Kidney (tissue), 14 donors: ENCODE measurements around the gene SULF2. TPM values are rescaled to one million over a fixed set of nuclear protein-coding genes. Genes with fewer than 3 reads are reported as not detected.

Experiments used
- DNase-seq, 5 donors: peaks; one replicate each; pipeline ENCODE4 v3.0.0-alpha.2; 2013 to 2020
- FAIRE-seq: peaks from 2 replicates; lab custom pipeline; 2012; peaks lifted over from hg19 to GRCh38; lab: Jason Lieb, UNC
- H3K27ac ChIP-seq, 2 donors: one replicate each; pipeline ENCODE4 v1.7.0; 2013; ENCODE audit warnings: low read depth in 2 of 2, low read length in 2 of 2, inconsistent platforms in 1 of 2
- H3K27me3 ChIP-seq: one replicate; pipeline ENCODE4 v1.7.1; 2013; ENCODE audit warnings: low read length, inconsistent platforms; ENCODE audit not compliant: control insufficient read depth, insufficient read depth
- H3K36me3 ChIP-seq, 3 donors: one replicate each; pipeline versions ENCODE4 v1.7.0 to v1.7.1; 2013; ENCODE audit warnings: low read length in 3 of 3, control low read depth in 1 of 3, inconsistent platforms in 1 of 3; ENCODE audit not compliant: insufficient read depth in 3 of 3, control insufficient read depth in 2 of 3
- H3K4me1 ChIP-seq, 3 donors: one replicate each; pipeline versions ENCODE4 v1.7.0 to v1.7.1; 2013; ENCODE audit warnings: low read length in 3 of 3, inconsistent platforms in 1 of 3, low read depth in 1 of 3; ENCODE audit not compliant: control insufficient read depth in 2 of 3, insufficient read depth in 2 of 3
- H3K4me3 ChIP-seq, 3 donors: one replicate each; pipeline versions ENCODE4 v1.7.0 to v1.8.1; 2013; ENCODE audit warnings: low read length in 3 of 3, control low read depth in 1 of 3, inconsistent platforms in 1 of 3
- H3K9ac ChIP-seq, 3 donors: one replicate each; pipeline versions ENCODE4 v1.7.0 to v1.7.1; 2013; ENCODE audit warnings: low read length in 3 of 3, control low read depth in 1 of 3, inconsistent platforms in 1 of 3
- H3K9me3 ChIP-seq, 3 donors: one replicate each; pipeline versions ENCODE4 v1.7.0 to v1.7.1; 2013; ENCODE audit warnings: low read length in 3 of 3, control low read depth in 1 of 3, inconsistent platforms in 1 of 3; ENCODE audit not compliant: control insufficient read depth in 2 of 3, insufficient read depth in 1 of 3
- intact Hi-C: fragments of 100-400 bp; cut with DNase I; formaldehyde crosslinking; loops from one replicate; pipeline ENCODE4 v1.11.1; 2022
- polyA plus RNA-seq: library from polyadenylated mRNA; stranded (reverse); fragments of 350-450 nt; fragmentation: Illumina TruSeq; extraction: RNeasy Lipid Tissue Mini Kit (QIAGEN cat#74804); gene quantifications from one replicate; pipeline ENCODE4 v1.2.3, GENCODE V29; 2014; ENCODE audit warnings: low read depth, low replicate concordance; ENCODE audit not compliant: insufficient read depth
- total RNA-seq: library from RNA; stranded (reverse); fragmentation: NEBNext Ultra II Directional; extraction: Animal tissue kit (Norgen Biotek cat#: 25700); gene quantifications from one replicate; pipeline ENCODE4 v1.2.1, GENCODE V29; 2021
- TF ChIP-seq, protein P1 (sequence below): IDR thresholded peaks from 3 replicates; pipeline ENCODE4 v1.5.1; 2012; ENCODE audit warnings: mild to moderate bottlenecking, moderate library complexity, borderline replicate concordance; ENCODE audit not compliant: insufficient read depth; ENCODE audit errors: extremely low read depth
- donor health status: control.
- donor health status: control.
- donor health status: control.
- donor health status: control.
- donor health status: control.
- donor health status: DM: yes; HTN: yes; CAD: no.
- donor health status: Normal renal cell carcinoma (clear cell type).

SULF2 gene
- total and polyA plus RNA-seq, 2 donors from 2014 or later = 85.1 to 257 TPM

DNA sequence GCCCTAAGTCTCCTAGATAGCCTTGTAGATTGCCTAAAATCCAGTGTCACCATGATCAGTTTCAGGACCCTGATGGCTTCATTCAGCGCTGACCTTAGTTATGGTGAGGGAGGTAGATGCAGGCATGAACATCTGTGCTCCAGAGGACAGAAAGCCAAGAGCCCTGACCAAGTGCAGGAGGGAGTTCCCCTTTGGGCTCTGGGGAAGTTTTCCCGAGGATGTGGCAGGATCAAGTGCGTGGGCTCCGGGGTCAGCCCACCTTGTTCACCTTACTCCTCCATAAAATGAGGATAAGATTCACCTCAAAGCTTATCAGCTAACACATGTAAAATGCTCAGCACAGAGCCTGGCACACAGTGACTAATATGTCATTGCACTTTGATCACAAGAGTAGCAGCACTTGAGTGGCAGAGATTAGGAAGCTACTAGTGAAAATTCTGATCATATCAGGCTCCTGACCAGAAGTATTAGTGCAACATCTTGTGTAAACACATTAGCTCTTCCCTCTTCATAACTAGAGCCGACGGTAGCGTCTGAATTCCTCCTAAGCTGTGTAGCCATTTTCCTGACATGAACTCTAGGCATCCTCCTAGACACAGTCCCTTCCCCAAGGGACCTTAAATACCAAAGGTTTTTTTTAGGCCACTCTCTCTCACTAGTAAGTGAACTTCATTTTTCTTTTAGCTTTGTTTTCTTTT is 125.2 kb downstream of the SULF2 start:
- DNase-seq (no peak), FAIRE-seq (no peak)
- no peak overlapping the region for H3K27ac ChIP-seq
- H3K36me3 ChIP-seq = peaks cover 0 to 30% (median 8%) of the 10 kb centered on the region in 3 donors
- intact Hi-C loops = no loop called here
- H3K4me1 ChIP-seq = peaks cover 0 to 2% (median 0%) of the 10 kb centered on the region in 3 donors
- no peak overlapping the region for H3K4me3 ChIP-seq
- no peaks in the 10 kb centered on the region for H3K27me3 ChIP-seq
- TF ChIP-seq, protein P1, sequence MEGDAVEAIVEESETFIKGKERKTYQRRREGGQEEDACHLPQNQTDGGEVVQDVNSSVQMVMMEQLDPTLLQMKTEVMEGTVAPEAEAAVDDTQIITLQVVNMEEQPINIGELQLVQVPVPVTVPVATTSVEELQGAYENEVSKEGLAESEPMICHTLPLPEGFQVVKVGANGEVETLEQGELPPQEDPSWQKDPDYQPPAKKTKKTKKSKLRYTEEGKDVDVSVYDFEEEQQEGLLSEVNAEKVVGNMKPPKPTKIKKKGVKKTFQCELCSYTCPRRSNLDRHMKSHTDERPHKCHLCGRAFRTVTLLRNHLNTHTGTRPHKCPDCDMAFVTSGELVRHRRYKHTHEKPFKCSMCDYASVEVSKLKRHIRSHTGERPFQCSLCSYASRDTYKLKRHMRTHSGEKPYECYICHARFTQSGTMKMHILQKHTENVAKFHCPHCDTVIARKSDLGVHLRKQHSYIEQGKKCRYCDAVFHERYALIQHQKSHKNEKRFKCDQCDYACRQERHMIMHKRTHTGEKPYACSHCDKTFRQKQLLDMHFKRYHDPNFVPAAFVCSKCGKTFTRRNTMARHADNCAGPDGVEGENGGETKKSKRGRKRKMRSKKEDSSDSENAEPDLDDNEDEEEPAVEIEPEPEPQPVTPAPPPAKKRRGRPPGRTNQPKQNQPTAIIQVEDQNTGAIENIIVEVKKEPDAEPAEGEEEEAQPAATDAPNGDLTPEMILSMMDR = no peak
- H3K9ac ChIP-seq = no peak overlapping the region
- no peaks in the 10 kb centered on the region for H3K9me3 ChIP-seq

DNA sequence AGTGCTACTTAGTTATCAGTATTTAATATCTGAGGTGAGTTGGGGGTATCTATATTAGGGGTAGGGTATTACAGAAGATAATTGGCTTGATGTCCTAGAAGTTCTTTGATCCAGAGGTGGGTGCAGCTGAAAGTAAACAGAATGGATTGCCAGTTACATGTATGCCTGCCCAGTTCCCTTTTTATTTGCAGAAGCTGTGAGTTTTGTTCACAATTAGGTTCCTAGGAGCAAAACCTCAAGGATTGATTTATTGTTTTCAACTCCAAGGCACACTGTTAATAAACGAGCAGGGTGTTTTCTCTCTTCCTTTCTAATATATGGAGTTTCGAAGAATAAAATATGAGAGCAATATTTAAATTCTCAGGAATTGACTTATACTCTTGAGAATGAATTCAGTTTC is 129.0 kb downstream of the SULF2 start:
- Histone ChIP-seq H3K9me3 (no peaks in the 10 kb centered on the region), H3K27me3 (no peaks in the 10 kb centered on the region), H3K9ac (no peak overlapping the region), H3K27ac (no peak overlapping the region), H3K4me1 (no peaks in the 10 kb centered on the region), H3K4me3 (no peak overlapping the region), H3K36me3 (peaks cover 8 to 45% (median 15%) of the 10 kb centered on the region in 3 donors)
- FAIRE-seq = no peak
- intact Hi-C loops = no loop called here
- TF ChIP-seq, protein P1 = no peak
- DNase-seq = no peak

DNA sequence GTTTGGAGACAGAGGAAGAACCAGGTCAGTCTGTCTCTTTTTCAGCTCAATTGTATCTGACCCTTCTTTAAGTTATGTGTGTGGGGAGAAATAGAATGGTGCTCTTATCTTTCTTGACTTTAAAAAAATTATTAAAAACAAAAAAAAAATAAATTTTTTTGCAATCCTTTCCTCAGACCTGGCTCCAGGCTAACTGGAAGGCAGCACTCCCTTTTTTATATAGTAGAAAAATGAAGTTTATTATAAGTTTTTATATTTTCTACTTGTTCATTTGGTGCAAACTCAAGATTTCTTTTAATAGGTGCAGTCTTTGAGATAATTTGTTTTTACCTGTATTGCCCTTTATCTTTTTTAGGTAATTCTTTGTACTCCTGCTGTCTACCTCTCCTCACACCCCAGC is 129.6 kb downstream of the SULF2 start:
- no peak overlapping the region for H3K27ac ChIP-seq
- H3K9ac ChIP-seq = no peak overlapping the region
- no peak for FAIRE-seq
- H3K27me3 ChIP-seq = no peaks in the 10 kb centered on the region
- H3K4me1 ChIP-seq = no peaks in the 10 kb centered on the region
- H3K36me3 ChIP-seq = peaks cover 10 to 41% (median 15%) of the 10 kb centered on the region in 3 donors
- TF ChIP-seq, protein P1 = no peak
- intact Hi-C loops = no loop called here
- H3K9me3 ChIP-seq = no peaks in the 10 kb centered on the region
- H3K4me3 ChIP-seq = no peak overlapping the region
- no peak for DNase-seq

DNA sequence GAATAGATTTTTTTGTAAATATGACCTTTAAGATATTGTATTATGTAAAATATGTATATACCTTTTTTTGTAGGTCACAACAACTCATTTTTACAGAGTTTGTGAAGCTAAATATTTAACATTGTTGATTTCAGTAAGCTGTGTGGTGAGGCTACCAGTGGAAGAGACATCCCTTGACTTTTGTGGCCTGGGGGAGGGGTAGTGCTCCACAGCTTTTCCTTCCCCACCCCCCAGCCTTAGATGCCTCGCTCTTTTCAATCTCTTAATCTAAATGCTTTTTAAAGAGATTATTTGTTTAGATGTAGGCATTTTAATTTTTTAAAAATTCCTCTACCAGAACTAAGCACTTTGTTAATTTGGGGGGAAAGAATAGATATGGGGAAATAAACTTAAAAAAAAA is 130.9 kb downstream of the SULF2 start:
- DNase-seq (no peak), FAIRE-seq (no peak)
- Histone ChIP-seq H3K4me1 (no peaks in the 10 kb centered on the region), H3K27ac (no peak overlapping the region), H3K27me3 (no peaks in the 10 kb centered on the region), H3K4me3 (no peak overlapping the region), H3K9ac (no peak overlapping the region), H3K36me3 (peaks cover 10 to 41% (median 15%) of the 10 kb centered on the region in 3 donors), H3K9me3 (no peaks in the 10 kb centered on the region)
- TF ChIP-seq, protein P1 = no peak
- intact Hi-C loops = no loop called here
